CD14-positive monocyte (primary cell): Measurements from ENCODE around the gene SLC2A9. TPM values are rescaled to one million over a fixed set of nuclear protein-coding genes. Genes with fewer than 3 reads are reported as not detected.

Source experiments
- DNase-seq, 3 donors: peaks; one replicate each; pipeline ENCODE4 v3.0.0-alpha.2; 2011 to 2022
- H2AFZ ChIP-seq: 2 replicates; pipeline ENCODE4 v1.6.0; 2012; ENCODE audit warnings: mild to moderate bottlenecking, low read depth, low read length, inconsistent platforms; ENCODE audit not compliant: insufficient read depth, poor library complexity, severe bottlenecking
- H3K27ac ChIP-seq, 2 donors: 1 replicate in 1 of 2; 2 replicates in 1 of 2; pipeline ENCODE4 v1.5.1; 2012 to 2013; ENCODE audit warnings: low read length in 2 of 2, control low read depth in 1 of 2, inconsistent platforms in 1 of 2, low read depth in 1 of 2, mild to moderate bottlenecking in 1 of 2
- H3K27me3 ChIP-seq, 2 donors: one replicate each; pipeline versions ENCODE4 v1.6.0 to v1.6.1; 2011 to 2013; ENCODE audit warnings: low read length in 2 of 2; ENCODE audit not compliant: control insufficient read depth in 2 of 2, insufficient read depth in 2 of 2
- H3K36me3 ChIP-seq, 2 donors: replicated peaks in 1 of 2; 1 replicate in 1 of 2; 2 replicates in 1 of 2; pipeline versions ENCODE4 v1.5.1 to v1.6.1; 2012 to 2013; ENCODE audit warnings: low read length in 2 of 2, control low read depth in 1 of 2, inconsistent platforms in 1 of 2, mild to moderate bottlenecking in 1 of 2; ENCODE audit not compliant: insufficient read depth in 2 of 2, control insufficient read depth in 1 of 2
- H3K4me1 ChIP-seq, 2 donors: 1 replicate in 1 of 2; 2 replicates in 1 of 2; pipeline versions ENCODE4 v1.5.1 to v1.6.1; 2012 to 2013; ENCODE audit warnings: low read length in 2 of 2, control low read depth in 1 of 2, inconsistent platforms in 1 of 2, mild to moderate bottlenecking in 1 of 2, moderate library complexity in 1 of 2; ENCODE audit not compliant: insufficient read depth in 2 of 2, control insufficient read depth in 1 of 2
- H3K4me2 ChIP-seq: replicated peaks from 2 replicates; pipeline ENCODE3; 2012; ENCODE audit warnings: low read length, moderate library complexity, mild to moderate bottlenecking; ENCODE audit not compliant: poor library complexity, severe bottlenecking; ENCODE audit errors: extremely low read depth
- H3K4me3 ChIP-seq, 3 experiments: fragments of 200-600 bp in 1 of 3; sonication (generic) in 1 of 3; replicated peaks in 1 of 3; 1 replicate in 2 of 3; 2 replicates in 1 of 3; pipeline ENCODE4 v1.5.1; 2011 to 2013; ENCODE audit warnings: low read length in 3 of 3, mild to moderate bottlenecking in 3 of 3, control low read depth in 2 of 3, low read depth in 2 of 3, inconsistent platforms in 1 of 3, moderate library complexity in 1 of 3
- H3K79me2 ChIP-seq: 2 replicates; pipeline ENCODE4 v1.6.0; 2012; ENCODE audit warnings: mild to moderate bottlenecking, control low read depth, inconsistent platforms, low read length, moderate library complexity; ENCODE audit not compliant: insufficient read depth
- H3K9ac ChIP-seq: 2 replicates; pipeline ENCODE4 v1.6.0; 2017; ENCODE audit warnings: low read length, mild to moderate bottlenecking; ENCODE audit not compliant: insufficient read depth, poor library complexity, severe bottlenecking
- H3K9me3 ChIP-seq, 2 donors: replicated peaks in 1 of 2; 1 replicate in 1 of 2; 2 replicates in 1 of 2; pipeline versions ENCODE4 v1.5.1 to v1.6.1; 2012 to 2013; ENCODE audit warnings: low read length in 2 of 2, control low read depth in 1 of 2; ENCODE audit not compliant: control insufficient read depth in 1 of 2, insufficient read depth in 1 of 2
- H4K20me1 ChIP-seq: 2 replicates; pipeline ENCODE4 v1.6.0; 2012; ENCODE audit warnings: mild to moderate bottlenecking, low read length, control low read depth, moderate library complexity; ENCODE audit not compliant: insufficient read depth
- H3K27ac Mint-ChIP-seq, 7 donors: one replicate each; pipeline ENCODE4 v1.8.0; 2020; ENCODE audit warnings: mild to moderate bottlenecking in 7 of 7, mixed read lengths in 7 of 7, moderate library complexity in 6 of 7, inconsistent platforms in 2 of 7
- H3K27me3 Mint-ChIP-seq, 3 donors: one replicate each; pipeline ENCODE4 v1.8.0; 2021 to 2022; ENCODE audit warnings: low read depth in 3 of 3, mild to moderate bottlenecking in 3 of 3, mixed read lengths in 3 of 3, moderate library complexity in 3 of 3, inconsistent platforms in 1 of 3
- H3K36me3 Mint-ChIP-seq, 2 donors: one replicate each; pipeline ENCODE4 v1.8.0; 2020; ENCODE audit warnings: mixed read lengths in 2 of 2, inconsistent platforms in 1 of 2, mild to moderate bottlenecking in 1 of 2
- H3K4me1 Mint-ChIP-seq: one replicate; pipeline ENCODE4 v1.8.0; 2020; ENCODE audit warnings: mild to moderate bottlenecking, mixed read lengths
- H3K4me3 Mint-ChIP-seq, 2 donors: one replicate each; pipeline ENCODE4 v1.8.0; 2020; ENCODE audit warnings: mild to moderate bottlenecking in 2 of 2, mixed read lengths in 2 of 2, moderate library complexity in 1 of 2
- H3K9me3 Mint-ChIP-seq, 7 donors: one replicate each; pipeline ENCODE4 v1.8.0; 2020 to 2022; ENCODE audit warnings: mixed read lengths in 7 of 7, mild to moderate bottlenecking in 6 of 7, moderate library complexity in 6 of 7, inconsistent platforms in 2 of 7
- CTCF ChIP-seq: fragments of 200-600 bp; IDR thresholded peaks from one replicate; pipeline ENCODE4 v1.8.0; 2022; ENCODE audit warnings: antibody characterized with exemption, mild to moderate bottlenecking
- WGBS: methylation state at CpG from one replicate; pipeline ENCODE4 v1.1.5; 2013; ENCODE audit warnings: missing lambda C conversion rate; ENCODE audit not compliant: insufficient coverage; 5-methylcytosine and 5-hydroxymethylcytosine counted together
- intact Hi-C, 2 donors: fragments of 100-400 bp; cut with micrococcal nuclease; formaldehyde crosslinking; loops; one replicate each; pipeline versions ENCODE4 v1.15.0 to v1.15.1; 2023
- polyA plus RNA-seq, 3 donors: library from polyadenylated mRNA; depleted of rRNA in 1 of 3; unstranded in 2 of 3; stranded (reverse) in 1 of 3; fragments of 300-500 nt in 2 of 3; fragments of >200 nt in 1 of 3; fragmentation: Illumina TruSeq in 2 of 3; gene quantifications; 1 replicate in 2 of 3; 2 replicates in 1 of 3; pipeline ENCODE4 v1.2.3, GENCODE V29; 2012 to 2021

The SLC2A9 gene
- polyA plus RNA-seq, 3 donors, result 27.3 to 38.6 (median 34.7) TPM

- no peaks in the 10 kb centered on the region for H3K9me3 Mint-ChIP-seq
- intact Hi-C loops, result no loop called here
- no peak overlapping the region for H3K4me3 Mint-ChIP-seq
- Histone ChIP-seq H3K27me3 (no peaks in the 10 kb centered on the region), H3K9ac (no peak overlapping the region), H3K4me1 (no peaks in the 10 kb centered on the region), H3K9me3 (no peaks in the 10 kb centered on the region), H2AFZ (no peak overlapping the region), H3K36me3 (peaks cover 76 to 98% of the 10 kb centered on the region in 2 donors), H4K20me1 (peaks cover 8% of the 10 kb centered on the region), H3K4me3 (no peak overlapping the region), H3K79me2 (no peaks in the 10 kb centered on the region), H3K4me2 (no peak overlapping the region), H3K27ac (no peak overlapping the region)
- DNase-seq, result no peak
- 88% methylated on average over 1 of the region's 5 CpGs for WGBS
- H3K36me3 Mint-ChIP-seq, result peaks cover 80 to 87% of the 10 kb centered on the region in 2 donors
- peaks cover 0 to 2% (median 0%) of the 10 kb centered on the region in 3 donors for H3K27me3 Mint-ChIP-seq
- H3K27ac Mint-ChIP-seq, result peak overlapping the region in 1 of 7 donors; percentile 27
- H3K4me1 Mint-ChIP-seq, result no peaks in the 10 kb centered on the region
- no peak for TF ChIP-seq CTCF
These were observed 81.3 kb downstream of the SLC2A9 start for GRCh38 chr4:9940041-9940440.

- H3K9ac ChIP-seq, result no peak overlapping the region
- H3K27me3 Mint-ChIP-seq, result peaks cover 0 to 2% (median 0%) of the 10 kb centered on the region in 3 donors
- no peaks in the 10 kb centered on the region for H3K4me1 ChIP-seq
- no peaks in the 10 kb centered on the region for H3K9me3 Mint-ChIP-seq
- H3K4me2 ChIP-seq, result no peak overlapping the region
- H3K27ac Mint-ChIP-seq, result no peak overlapping the region
- peaks cover 81 to 83% of the 10 kb centered on the region in 2 donors for H3K36me3 Mint-ChIP-seq
- no peak for DNase-seq
- H3K4me1 Mint-ChIP-seq, result peaks cover 5% of the 10 kb centered on the region
- no peaks in the 10 kb centered on the region for H3K9me3 ChIP-seq
- H2AFZ ChIP-seq, result no peak overlapping the region
- no CpG with 5 or more reads among the region's 5 CpGs for WGBS
- peaks cover 67 to 98% of the 10 kb centered on the region in 2 donors for H3K36me3 ChIP-seq
- intact Hi-C loops, result no loop called here
- no peak overlapping the region for H3K4me3 Mint-ChIP-seq
- H3K4me3 ChIP-seq, result no peak overlapping the region
- H3K27me3 ChIP-seq, result no peaks in the 10 kb centered on the region
- no peaks in the 10 kb centered on the region for H3K79me2 ChIP-seq
- no peak for TF ChIP-seq CTCF
- H4K20me1 ChIP-seq, result peaks cover 8% of the 10 kb centered on the region
- no peak overlapping the region for H3K27ac ChIP-seq
These were observed 82.4 kb downstream of the SLC2A9 start for GRCh38 chr4:9938933-9939332.
